ENCODE data around the gene SMTN. TPM values are rescaled to one million over a fixed set of nuclear protein-coding genes. Genes with fewer than 3 reads are reported as not detected.
"Not testable (repeated sequence)": the region's sequence is repeated elsewhere in the genome, so short reads cannot be mapped to it uniquely, and the experiment has no call there.

SMTN gene
- total RNA-seq, 3 donors from 2014 or later (not counting 1 experiment from before 2014, with no cell fraction given), result 2.1 to 4.3 (median 3.6) TPM

DNA sequence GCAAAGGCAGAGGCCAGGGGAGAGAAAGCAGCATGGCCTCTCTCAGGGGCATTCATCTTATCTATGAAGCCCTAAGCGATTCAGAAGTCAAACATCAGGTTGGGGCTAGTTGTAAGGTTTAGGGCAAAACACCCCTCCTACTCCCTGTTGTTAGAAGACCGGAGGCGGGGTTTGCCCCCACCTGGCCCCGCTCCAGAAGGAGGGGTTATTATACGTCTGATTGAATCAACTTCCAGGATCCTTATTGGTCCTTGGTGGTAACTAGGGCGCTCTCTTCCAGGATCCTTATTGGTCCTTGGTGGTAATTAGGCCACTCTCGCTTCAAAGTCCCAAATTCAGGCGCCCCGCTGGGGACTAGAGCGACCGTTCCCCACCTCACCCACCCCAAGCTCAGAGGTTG, 12.1 kb upstream of the SMTN start:
- TF ChIP-seq, protein P1, sequence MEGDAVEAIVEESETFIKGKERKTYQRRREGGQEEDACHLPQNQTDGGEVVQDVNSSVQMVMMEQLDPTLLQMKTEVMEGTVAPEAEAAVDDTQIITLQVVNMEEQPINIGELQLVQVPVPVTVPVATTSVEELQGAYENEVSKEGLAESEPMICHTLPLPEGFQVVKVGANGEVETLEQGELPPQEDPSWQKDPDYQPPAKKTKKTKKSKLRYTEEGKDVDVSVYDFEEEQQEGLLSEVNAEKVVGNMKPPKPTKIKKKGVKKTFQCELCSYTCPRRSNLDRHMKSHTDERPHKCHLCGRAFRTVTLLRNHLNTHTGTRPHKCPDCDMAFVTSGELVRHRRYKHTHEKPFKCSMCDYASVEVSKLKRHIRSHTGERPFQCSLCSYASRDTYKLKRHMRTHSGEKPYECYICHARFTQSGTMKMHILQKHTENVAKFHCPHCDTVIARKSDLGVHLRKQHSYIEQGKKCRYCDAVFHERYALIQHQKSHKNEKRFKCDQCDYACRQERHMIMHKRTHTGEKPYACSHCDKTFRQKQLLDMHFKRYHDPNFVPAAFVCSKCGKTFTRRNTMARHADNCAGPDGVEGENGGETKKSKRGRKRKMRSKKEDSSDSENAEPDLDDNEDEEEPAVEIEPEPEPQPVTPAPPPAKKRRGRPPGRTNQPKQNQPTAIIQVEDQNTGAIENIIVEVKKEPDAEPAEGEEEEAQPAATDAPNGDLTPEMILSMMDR (IDR thresholded peaks at IDR 0.05), result no peak
- no peaks in the 10 kb centered on the region for H3K27me3 ChIP-seq (ENCODE audit: control insufficient read depth, insufficient read depth, low read length)
- ATAC-seq (no peak), DNase-seq (no peak)
- Mint-ChIP-seq H3K4me1 (no peaks in the 10 kb centered on the region), H3K36me3 (no peaks in the 10 kb centered on the region), H3K27me3 (ENCODE audit: low read depth in 2 of 2) (peaks cover 0 to 9% of the 10 kb centered on the region in 2 donors), H3K27ac (no peak overlapping the region), H3K4me3 (no peak overlapping the region), H3K9me3 (no peaks in the 10 kb centered on the region)
- H3K4me3 ChIP-seq (ENCODE audit: low read length), result no peak overlapping the region
- H3K27ac ChIP-seq (ENCODE audit: low read length), result no peak overlapping the region
- WGBS (ENCODE audit: insufficient coverage), result 90% methylated on average over 10 of the region's 11 CpGs
- H3K36me3 ChIP-seq (ENCODE audit: control insufficient read depth, insufficient read depth, low read length), result no peaks in the 10 kb centered on the region
- H3K9me3 ChIP-seq (ENCODE audit: control insufficient read depth, insufficient read depth, low read length), result no peaks in the 10 kb centered on the region
- H3K4me1 ChIP-seq (ENCODE audit: control insufficient read depth, insufficient read depth, low read length), result no peaks in the 10 kb centered on the region
- intact Hi-C loops (cut with micrococcal nuclease), result no loop called here

DNA sequence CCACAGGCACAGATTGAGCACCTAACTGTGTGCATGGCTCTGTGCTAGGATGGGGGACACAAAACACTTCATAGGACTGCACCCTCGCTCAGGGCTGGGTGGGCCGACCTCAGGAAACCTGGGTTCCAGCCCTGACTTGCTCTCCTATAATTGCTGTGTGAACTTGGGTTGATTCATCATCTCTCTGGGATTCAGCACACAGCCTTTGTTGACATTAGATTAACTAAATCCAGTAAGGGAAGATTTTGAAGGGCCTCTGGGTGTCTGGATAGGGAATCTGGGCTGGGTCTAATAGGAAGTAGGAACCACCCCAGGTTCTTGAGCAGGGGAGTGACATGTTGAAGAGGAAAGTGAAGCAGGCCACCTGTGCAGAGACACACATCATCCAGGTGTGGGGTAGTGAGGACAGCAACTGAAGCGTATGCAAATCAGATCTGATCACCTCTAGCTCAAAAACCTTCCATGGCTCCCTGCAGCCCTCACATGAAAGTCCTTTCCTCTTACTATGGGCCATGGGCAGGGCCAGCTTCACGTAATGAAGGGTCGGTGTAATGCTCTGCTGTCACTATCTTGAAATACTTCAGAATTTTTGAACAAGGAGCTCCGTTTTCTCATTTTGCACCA, 11.3 kb upstream of the SMTN start:
- H3K36me3 Mint-ChIP-seq; H3K36me3 ChIP-seq (ENCODE audit: control insufficient read depth, insufficient read depth, low read length); H3K9me3 Mint-ChIP-seq; H3K4me1 ChIP-seq (ENCODE audit: control insufficient read depth, insufficient read depth, low read length); H3K27me3 ChIP-seq (ENCODE audit: control insufficient read depth, insufficient read depth, low read length); DNase-seq; H3K9me3 ChIP-seq (ENCODE audit: control insufficient read depth, insufficient read depth, low read length); ATAC-seq; H3K4me3 Mint-ChIP-seq; H3K27ac ChIP-seq (ENCODE audit: low read length); H3K4me3 ChIP-seq (ENCODE audit: low read length); H3K27me3 Mint-ChIP-seq (ENCODE audit: low read depth in 2 of 2); H3K27ac Mint-ChIP-seq; H3K4me1 Mint-ChIP-seq; intact Hi-C loops (cut with micrococcal nuclease): not testable (repeated sequence)
- 91% methylated on average over 6 of the region's 6 CpGs for WGBS (ENCODE audit: insufficient coverage)

DNA sequence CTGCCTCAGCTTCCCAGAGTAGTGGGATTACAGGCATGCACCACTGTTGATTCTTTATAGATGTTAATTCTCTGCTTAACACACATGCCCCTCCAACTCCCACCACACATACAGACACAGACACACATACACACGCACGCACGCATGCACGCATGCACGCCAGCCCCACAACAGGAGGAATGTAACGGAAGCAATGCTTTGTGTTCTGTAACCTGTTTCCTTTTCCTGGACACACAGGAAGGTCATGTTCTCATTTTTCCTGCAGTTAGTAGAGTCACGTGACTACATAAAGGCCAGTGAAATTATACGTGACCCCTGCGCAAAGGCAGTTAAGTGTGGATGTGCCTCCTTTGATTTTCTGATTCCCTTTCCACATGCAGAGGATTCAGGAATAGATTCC, 8.0 kb upstream of the SMTN start:
- WGBS (ENCODE audit: insufficient coverage), result 78% methylated on average over 9 of the region's 9 CpGs

DNA sequence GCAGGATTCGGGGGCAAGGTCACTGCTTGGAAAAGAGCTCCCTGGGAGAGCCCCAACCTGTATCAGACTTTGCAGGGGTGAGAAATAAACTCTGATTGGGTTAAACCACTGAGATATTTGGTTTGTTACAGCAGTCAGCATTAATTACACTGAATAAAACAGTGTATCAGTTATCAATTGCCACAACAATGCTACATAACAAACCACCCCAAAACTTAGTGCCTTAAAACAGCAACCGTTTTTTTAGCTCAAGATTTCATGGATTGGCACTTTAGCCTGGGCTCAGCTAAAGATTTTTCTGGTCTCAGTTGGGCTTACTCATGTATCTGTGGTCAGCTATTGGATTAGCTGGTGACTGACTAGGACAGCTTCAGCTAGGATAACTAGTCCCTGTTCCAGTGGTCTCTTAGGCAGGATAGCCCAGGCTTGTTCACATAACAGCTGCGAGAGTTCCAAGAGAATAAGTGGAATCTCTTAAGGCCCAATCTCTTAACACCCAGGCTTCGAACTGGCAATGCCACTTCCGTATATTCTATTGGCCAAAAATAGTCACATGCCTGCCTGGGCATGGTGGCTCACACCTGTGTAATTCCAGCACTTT, 7.5 kb upstream of the SMTN start:
- H3K27ac Mint-ChIP-seq; intact Hi-C loops (cut with micrococcal nuclease); H3K27me3 ChIP-seq (ENCODE audit: control insufficient read depth, insufficient read depth, low read length); ATAC-seq; DNase-seq; H3K9me3 ChIP-seq (ENCODE audit: control insufficient read depth, insufficient read depth, low read length); H3K4me3 ChIP-seq (ENCODE audit: low read length); H3K4me1 ChIP-seq (ENCODE audit: control insufficient read depth, insufficient read depth, low read length); H3K4me3 Mint-ChIP-seq; H3K9me3 Mint-ChIP-seq; H3K4me1 Mint-ChIP-seq; H3K27me3 Mint-ChIP-seq (ENCODE audit: low read depth in 2 of 2); H3K36me3 Mint-ChIP-seq; H3K27ac ChIP-seq (ENCODE audit: low read length); H3K36me3 ChIP-seq (ENCODE audit: control insufficient read depth, insufficient read depth, low read length): not testable (repeated sequence)
- 83% methylated on average over 4 of the region's 5 CpGs for WGBS (ENCODE audit: insufficient coverage)

More for the DNA sequence above, 8.0 kb upstream of the SMTN start:
- H3K4me1 Mint-ChIP-seq; H3K27me3 Mint-ChIP-seq (ENCODE audit: low read depth in 2 of 2); H3K4me3 Mint-ChIP-seq; H3K4me1 ChIP-seq (ENCODE audit: control insufficient read depth, insufficient read depth, low read length); H3K9me3 ChIP-seq (ENCODE audit: control insufficient read depth, insufficient read depth, low read length); H3K27ac Mint-ChIP-seq; DNase-seq; ATAC-seq; intact Hi-C loops (cut with micrococcal nuclease); H3K36me3 ChIP-seq (ENCODE audit: control insufficient read depth, insufficient read depth, low read length); H3K9me3 Mint-ChIP-seq; H3K27me3 ChIP-seq (ENCODE audit: control insufficient read depth, insufficient read depth, low read length); H3K27ac ChIP-seq (ENCODE audit: low read length); H3K4me3 ChIP-seq (ENCODE audit: low read length); H3K36me3 Mint-ChIP-seq: not testable (repeated sequence)

DNA sequence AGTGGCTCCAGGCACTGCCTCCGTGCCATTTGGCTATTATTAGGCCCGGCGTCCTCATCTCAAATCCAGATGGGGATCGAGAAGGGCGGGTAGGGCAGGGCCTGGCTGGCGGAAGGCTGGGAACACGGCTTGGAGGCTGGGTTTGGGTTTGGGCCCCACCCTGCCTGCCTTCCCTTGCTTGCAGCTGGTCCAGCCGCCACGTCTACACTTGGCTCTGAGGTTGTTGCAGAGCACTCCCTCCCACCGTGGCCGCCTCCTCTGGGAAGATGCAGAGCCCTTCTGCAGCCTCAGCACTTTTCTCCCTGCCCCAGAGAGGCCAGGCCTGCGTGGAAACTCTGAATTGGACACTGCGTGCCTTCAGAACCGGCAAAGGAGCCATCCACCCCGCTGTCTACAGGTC, 5.2 kb upstream of the SMTN start:
- Mint-ChIP-seq H3K27me3 (ENCODE audit: low read depth in 2 of 2) (peaks cover 0 to 4% of the 10 kb centered on the region in 2 donors), H3K9me3 (no peaks in the 10 kb centered on the region), H3K4me3 (no peak overlapping the region), H3K36me3 (no peaks in the 10 kb centered on the region), H3K27ac (no peak overlapping the region), H3K4me1 (peaks cover 2 to 6% of the 10 kb centered on the region in 2 donors)
- Histone ChIP-seq H3K9me3 (ENCODE audit: control insufficient read depth, insufficient read depth, low read length) (no peaks in the 10 kb centered on the region), H3K4me1 (ENCODE audit: control insufficient read depth, insufficient read depth, low read length) (peaks cover 7% of the 10 kb centered on the region), H3K27me3 (ENCODE audit: control insufficient read depth, insufficient read depth, low read length) (no peaks in the 10 kb centered on the region), H3K36me3 (ENCODE audit: control insufficient read depth, insufficient read depth, low read length) (no peaks in the 10 kb centered on the region), H3K4me3 (ENCODE audit: low read length) (no peak overlapping the region), H3K27ac (ENCODE audit: low read length) (no peak overlapping the region)
- intact Hi-C loops (cut with micrococcal nuclease), result no loop called here
- no peak for DNase-seq
- ATAC-seq, result no peak
- TF ChIP-seq, protein P1 (IDR thresholded peaks at IDR 0.05), result no peak
- 89% methylated on average over 15 of the region's 15 CpGs for WGBS (ENCODE audit: insufficient coverage)

Data from natural killer cell (primary cell).